GM21528 (cell line): Measurements from ENCODE around the gene CACNG6.
"Not testable (repeated sequence)": the region's sequence is repeated elsewhere in the genome, so short reads cannot be mapped to it uniquely, and the experiment has no call there.

Experiments
- ATAC-seq: cut with Tn5 transposase; IDR thresholded peaks from one replicate; pipeline ENCODE4 v1.9.1; 2021; ENCODE audit warnings: mild to moderate bottlenecking, moderate library complexity; ENCODE audit not compliant: unreplicated experiment, low FRiP score

Gene CACNG6, protein sequence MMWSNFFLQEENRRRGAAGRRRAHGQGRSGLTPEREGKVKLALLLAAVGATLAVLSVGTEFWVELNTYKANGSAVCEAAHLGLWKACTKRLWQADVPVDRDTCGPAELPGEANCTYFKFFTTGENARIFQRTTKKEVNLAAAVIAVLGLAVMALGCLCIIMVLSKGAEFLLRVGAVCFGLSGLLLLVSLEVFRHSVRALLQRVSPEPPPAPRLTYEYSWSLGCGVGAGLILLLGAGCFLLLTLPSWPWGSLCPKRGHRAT

DNA sequence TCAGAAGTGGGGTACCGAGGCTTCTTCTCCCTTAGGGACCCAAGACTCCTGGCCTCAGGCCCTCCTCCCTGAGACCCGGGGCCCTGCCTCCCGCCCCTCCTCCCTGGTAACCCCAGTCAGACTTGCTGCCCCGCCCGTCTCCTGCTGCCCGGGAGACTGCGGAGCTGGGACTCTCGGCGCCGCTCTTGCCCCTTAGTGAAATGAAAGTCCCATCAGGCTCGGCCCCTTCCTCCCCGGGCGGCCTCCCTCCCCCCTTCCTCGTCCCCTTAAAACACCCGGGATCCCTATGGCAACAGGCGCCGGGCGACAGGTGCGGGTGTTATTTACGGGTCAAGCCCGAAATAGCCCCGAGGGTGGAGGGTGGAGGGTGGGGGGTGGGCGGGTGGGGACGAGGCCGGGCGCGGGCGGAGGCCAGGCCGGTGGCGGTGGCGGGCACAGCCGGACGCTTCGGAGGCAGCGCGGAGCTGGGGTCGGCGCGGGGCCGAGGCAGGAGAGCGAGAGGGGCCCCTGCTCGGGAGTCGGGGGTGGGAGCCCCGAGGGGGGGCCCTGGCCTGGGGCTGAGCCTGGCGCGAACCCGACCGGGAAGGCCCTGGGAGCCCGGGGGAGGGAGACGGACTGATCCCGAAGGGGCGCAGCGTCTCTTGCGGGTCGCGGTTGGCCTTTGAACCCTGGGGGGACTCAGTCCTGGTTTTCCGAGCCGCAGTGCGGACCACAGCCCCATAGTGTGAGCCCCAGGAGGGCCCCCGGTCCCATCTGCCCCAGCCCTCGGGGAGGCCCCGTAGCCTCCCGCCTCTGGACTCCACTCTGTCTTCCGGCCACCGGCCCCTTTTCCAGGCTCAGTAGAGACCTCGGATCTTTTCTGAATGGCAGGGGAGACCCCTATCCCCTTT is at the start of gene CACNG6:
Gene CACNG6 (plus strand): TSS at position 414 of the 890 bp plus-strand sequence. CDS start 1,241 bp downstream, outside the sequence.
- no peak for ATAC-seq

DNA sequence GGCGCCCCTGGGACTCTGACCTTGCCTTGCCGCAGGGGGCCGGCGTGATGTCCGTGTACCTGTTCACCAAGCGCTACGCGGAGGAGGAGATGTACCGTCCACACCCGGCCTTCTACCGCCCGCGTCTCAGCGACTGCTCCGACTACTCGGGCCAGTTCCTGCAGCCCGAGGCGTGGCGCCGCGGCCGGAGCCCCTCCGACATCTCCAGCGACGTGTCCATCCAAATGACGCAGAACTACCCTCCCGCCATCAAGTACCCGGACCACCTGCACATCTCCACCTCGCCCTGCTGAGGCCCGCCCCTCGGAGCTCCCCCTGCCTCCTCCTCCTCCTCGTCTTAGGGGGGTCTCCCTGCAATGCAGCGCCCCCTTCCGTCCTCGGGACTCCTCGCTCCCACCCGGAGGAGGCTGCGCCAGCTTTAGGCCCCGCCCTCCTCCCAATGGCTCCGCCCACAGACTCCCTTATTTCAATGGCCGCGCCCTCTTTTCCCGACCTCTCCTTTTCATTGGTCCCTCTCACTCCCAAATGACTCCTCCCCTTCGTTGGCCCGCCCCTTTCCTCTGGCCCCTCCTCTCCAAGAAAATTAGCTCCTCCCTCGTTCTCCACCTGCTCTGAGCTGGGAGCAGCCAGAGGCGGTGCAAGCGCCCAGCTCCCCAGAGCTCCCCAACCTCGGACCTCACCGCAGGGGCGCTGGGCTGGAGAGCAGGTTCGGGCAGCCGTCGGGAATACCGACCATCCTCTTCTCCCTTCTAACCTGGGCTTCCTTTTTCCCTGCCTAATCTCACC is 49.2 kb upstream of the CACNG6 start:
- ATAC-seq: no peak

GRCh38 chr19:53944416-53944815 is 47.0 kb upstream of the CACNG6 start:
- ATAC-seq: no peak

GRCh38 chr19:53944933-53945332 is 46.5 kb upstream of the CACNG6 start:
- ATAC-seq: no peak

DNA sequence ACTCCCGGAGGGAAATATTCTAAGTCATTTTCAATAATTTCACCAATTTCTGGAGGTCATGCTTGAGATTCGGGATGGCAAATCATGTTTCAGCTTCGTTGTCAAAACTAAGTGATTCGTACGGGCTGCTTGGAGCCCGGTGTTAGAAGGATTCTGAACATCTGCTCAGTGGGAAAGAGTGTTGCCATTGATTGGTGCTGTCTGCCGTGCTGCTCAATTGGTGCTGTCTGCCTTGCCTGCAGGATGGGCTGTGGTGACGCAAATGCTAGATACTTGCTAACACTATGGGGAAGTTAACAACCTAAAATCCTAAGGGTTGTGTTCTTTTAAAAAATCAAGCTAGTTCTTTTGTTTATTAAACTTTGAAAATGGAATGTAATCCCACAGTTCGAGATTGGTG is 46.0 kb upstream of the CACNG6 start:
- ATAC-seq: no peak

DNA sequence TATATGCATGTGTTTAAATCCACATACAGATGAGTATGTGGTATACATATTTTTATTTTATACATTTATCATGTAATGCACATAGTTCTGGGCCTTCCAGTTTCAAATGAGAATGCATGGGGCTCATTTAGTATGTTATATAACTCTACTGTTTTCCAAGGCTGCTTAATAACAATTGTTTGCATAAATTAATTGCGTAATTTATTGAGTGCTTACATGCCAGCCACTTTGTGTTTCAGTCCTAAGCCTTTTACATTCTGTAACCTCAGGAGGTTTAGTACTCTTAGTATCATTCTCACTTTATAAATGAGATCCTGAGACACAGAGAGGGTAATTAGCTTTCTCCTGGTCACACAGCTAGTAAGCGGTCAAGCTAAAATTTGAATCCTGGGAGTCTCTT is 45.4 kb upstream of the CACNG6 start:
- ATAC-seq: no peak

- ATAC-seq: no peak
These were observed 43.8 kb upstream of the CACNG6 start for GRCh38 chr19:53947624-53948023.

DNA sequence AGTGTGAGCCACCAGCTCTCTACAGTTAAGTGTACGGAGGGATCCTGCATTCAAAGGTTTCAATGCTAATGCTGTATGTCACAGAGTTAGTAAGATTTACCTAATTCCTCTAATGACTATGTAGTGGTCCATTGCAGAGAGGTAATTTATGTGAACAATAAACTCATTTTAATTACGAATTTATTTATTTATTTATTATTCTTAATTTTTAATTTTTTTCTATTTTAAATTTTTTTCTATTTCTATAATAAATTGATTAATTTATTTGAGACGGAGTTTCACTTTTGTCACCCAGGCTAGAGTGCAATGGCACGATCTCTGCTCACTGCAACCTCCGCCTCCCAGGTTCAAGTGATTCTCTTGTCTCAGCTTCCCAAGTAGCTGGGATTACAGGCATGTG is 42.8 kb upstream of the CACNG6 start:
- not testable (repeated sequence) for ATAC-seq

GRCh38 chr19:53951436-53951835 is 40.0 kb upstream of the CACNG6 start:
- no peak for ATAC-seq

GRCh38 chr19:53951947-53952346 is 39.5 kb upstream of the CACNG6 start:
- ATAC-seq: no peak

DNA sequence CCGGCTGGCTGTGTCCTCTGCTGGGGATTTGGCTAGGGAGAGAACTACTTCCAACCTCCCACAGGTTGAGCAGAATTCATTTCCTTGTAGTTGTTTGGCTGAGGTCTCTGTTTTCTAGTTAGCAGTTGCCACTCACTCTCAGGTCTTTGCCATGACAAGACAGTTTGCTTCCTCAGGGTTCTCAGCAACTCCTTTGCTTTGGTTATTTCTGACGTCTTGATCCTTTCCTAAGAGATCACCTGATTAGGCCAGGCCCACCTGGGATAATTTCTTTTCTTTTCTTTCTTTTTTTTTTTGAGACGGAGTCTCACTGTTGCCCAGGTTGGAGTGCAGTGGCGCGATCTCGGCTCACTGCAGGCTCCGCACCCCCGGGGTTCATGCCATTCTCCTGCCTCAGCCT is 38.1 kb upstream of the CACNG6 start:
- ATAC-seq: no peak

DNA sequence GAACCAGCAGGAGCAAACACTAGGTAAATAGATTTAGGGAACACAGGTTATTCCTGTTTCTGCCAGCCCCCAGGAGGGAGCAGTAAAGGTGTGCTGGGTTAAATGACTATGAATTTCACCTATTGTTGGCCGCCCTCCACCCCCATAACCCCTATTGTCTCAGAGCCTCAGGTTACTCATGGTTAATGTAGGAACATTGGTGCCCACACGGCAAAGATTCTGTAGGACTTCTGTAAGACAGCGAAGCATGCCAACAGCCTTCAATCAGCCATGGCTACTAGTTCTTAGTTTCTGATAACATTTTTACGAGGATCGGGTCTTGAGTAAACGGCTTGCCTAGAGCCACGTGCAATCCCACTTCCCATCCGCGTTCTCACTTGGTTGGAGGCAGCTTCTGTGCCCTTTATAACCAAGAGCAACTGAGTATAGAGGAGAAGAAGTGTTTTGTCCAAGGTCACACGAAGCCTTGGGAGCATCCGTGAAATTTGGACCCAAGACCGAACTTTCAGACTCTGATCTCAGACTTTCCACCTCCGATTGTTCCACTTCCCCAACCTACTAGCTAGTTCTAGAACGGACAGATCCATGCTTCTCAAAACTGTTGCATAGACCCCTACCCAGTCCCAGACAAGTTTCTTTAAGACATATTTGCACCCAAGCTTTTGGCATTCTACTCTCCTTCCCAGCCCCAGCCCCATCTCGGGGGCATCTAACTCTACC is 33.8 kb upstream of the CACNG6 start:
- ATAC-seq: no peak

- no peak for ATAC-seq
These were observed 33.3 kb upstream of the CACNG6 start for GRCh38 chr19:53958168-53958571.

DNA sequence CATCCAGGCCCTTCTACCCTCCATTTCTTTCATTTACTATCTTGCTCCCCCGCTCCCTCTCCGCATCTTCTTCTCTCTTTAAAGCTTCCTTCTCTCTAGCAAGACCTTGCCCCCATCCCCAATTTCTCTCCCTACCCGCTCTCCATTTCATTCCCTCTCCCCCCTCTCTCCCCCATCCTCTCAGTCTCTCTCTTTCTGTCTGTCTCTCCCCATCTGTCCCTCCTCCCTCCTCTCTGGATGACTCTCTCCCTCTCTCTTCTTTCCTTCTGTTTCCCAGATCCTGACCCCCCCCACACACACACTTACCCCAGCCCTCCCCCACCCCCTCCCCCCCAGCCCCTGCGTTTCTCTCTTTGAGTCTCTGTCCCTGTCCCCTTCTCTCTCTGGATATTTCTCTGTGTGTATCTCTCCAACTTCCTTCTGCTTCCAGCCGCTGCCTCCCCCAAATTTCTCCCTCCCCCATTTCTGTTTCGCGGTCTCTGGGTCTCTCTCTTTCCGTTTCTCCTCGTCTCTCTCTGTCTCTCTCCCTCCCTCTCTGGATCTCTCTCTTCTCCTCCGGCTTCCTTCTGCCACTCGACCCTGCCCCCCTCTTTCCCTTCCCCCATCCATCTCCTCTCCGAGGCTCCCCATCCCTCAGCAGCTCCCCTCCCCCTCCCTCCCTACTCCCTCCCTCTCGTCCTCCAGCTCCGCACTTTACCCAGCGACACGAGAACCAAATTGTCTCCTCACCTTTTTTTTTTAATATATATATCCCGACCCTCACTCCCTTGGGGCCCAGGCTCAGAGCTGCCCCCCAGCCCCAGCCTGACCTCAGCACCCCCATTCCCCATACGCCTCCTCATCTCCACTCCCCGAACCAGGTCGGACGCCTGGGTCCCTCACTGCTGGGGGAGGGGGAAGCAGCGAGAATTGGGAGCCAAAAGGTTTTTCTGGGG is 32.3 kb upstream of the CACNG6 start:
- ATAC-seq: no peak

- no peak for ATAC-seq
These were observed 31.2 kb upstream of the CACNG6 start for GRCh38 chr19:53960187-53960586.

GRCh38 chr19:53960886-53961285 is 30.6 kb upstream of the CACNG6 start:
- ATAC-seq: no peak

GRCh38 chr19:53961523-53962356 is 29.7 kb upstream of the CACNG6 start:
- no peak for ATAC-seq

DNA sequence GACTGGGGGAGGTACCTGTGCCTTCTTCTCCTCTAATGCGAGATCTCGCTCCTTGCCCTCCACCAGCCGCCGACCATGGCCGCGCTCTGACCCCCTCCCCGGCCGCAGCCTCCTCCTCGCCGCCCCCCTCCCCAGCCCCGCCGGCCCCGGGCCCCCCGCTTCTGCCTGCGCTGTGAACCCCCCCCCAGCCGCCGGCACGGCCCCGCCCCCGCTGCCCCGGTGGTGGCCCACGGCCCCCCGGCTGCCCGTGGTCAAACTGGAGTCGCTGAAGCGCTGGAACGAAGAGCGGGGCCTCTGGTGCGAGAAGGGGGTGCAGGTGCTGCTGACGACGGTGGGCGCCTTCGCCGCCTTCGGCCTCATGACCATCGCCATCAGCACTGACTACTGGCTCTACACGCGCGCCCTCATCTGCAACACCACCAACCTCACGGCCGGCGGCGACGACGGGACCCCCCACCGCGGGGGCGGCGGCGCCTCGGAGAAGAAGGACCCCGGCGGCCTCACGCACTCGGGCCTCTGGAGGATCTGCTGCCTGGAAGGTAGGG is 28.5 kb upstream of the CACNG6 start, which contains the start of gene CACNG8:
Gene CACNG8 (plus strand): TSS at position 51 of the 545 bp plus-strand sequence.
- ATAC-seq: no peak
